ENCODE measurements around the gene NRXN3.
"Not testable (repeated sequence)": the region's sequence is repeated elsewhere in the genome, so short reads cannot be mapped to it uniquely, and the experiment has no call there.

NRXN3 gene

DNA sequence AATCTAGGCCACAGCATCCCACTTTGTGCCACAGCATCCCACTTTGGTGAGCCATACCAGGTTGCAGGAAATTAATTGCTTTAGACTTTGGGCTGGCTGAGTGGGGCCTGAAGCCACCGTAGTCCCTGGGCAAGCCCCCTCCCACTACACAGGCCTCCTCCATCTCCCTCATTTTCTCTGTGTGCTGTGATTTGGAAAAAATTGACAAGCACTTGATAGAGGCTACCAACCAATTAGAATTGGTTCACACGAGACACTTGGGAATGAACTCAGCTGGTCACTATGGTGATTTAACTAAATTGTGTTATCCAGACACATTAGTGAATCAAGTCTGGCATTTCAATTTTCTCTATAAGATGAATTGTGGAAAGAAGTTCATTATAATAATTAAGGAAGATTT, 1560.0 kb downstream of the NRXN3 start:
- no peak for DNase-seq

DNA sequence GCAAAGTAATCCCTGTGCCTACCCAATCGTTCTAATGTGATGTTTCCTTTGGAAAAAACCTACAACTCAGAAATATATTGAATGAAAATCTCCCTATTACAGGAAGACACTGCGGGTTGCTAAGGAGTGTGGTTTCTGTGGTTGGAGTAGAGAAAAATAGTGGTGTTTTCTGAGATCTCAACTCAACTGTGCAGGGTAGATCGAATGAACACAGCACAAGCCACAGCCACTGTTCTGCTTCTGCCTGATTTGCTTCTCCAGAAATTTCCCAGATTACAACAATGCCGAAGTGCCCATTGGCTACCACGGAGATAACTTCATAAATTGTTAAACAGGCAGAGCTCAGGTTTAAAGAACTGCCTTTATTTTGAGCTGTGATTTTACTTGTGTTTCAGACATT, 1560.8 kb downstream of the NRXN3 start:
- DNase-seq: no peak

DNA sequence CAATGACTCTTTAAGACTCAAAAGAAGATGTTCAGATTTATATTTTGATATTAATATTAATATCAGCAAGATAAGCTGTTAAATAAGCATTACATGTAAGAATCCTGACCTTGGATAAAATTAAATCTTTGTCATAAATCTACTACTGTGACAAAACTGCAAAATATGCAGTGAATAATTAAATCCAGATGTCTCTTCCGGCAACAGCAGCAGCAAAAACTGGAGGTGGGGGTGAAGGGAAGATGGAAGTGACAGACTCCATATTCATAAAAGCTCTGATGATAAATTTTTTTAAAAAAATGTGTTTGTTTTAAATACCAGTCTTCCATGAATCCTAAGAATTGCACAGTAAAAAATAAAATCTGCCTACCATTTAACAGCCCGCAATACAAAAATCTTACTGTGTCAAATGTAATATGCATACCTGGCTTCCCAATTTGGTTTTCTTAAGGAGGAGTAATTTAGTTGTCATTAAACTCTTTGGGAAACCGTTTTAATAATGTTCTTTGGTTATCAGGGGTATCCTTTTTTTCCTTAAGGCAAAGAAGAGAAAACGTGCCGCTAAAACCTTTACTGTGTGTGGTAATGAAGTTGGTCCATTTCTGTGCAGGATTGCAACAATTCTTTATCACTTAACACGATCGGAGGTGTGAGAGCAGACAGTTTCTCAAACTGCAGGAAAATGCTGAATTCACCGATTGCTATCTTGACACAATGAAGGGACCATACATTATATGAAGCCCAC, 1562.9 kb downstream of the NRXN3 start:
- no peak for DNase-seq

DNA sequence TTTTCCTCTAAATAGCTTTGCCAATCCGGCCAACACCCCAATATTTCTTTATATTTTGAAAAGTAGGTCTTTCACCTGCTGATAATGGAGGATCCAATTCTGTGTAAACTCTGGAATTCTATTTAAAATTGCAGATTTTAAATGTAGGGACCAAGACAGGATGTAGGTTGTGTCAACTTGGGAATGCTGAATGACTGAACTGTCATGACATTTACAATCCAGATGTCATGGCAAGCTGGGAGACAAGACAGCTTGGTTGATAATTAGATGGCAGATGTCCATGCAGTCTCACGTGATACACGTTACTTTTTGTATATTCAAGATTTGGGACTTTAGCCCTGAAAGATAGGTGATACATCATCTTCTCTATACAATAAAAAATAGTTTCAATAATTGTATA, 1564.0 kb downstream of the NRXN3 start:
- no peak for DNase-seq

DNA sequence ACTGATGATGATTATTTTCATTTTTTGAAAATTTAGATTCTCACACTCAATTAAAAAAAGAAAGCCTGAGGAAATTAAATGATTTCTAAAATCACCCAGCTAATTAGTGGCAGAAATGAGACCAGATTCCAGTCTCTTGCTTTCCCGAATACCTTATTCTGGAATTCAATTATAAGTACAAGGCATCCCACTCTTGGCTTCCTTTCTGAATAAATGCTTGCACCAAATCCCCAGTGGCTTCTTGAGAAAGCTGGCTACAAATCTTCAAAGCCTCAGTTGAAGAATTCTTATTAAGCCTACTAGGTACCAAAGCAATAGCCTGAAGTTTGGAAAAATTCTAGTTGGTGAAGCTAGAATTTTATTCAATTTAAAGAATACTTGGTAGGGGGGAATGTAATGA, 1564.5 kb downstream of the NRXN3 start:
- DNase-seq: no peak

DNA sequence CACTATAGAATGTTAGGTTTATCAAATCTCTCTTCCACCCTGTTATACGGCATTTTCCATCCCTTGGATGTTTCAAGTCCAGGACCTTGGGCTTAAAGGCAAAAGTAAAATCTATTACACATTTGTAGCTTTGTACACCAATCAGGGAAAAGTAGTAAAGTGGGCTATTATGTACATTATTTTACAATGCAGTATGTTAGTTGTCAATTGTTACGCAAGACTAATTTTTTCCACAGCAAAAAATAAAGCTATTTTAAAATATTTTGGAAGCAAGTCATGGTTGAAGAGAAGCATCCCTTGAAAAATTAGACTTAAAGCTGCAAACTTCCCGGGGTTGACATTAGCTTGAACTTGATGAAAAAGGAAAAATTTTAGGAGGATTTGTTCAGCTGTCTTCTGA, 1564.9 kb downstream of the NRXN3 start:
- DNase-seq: no peak

DNA sequence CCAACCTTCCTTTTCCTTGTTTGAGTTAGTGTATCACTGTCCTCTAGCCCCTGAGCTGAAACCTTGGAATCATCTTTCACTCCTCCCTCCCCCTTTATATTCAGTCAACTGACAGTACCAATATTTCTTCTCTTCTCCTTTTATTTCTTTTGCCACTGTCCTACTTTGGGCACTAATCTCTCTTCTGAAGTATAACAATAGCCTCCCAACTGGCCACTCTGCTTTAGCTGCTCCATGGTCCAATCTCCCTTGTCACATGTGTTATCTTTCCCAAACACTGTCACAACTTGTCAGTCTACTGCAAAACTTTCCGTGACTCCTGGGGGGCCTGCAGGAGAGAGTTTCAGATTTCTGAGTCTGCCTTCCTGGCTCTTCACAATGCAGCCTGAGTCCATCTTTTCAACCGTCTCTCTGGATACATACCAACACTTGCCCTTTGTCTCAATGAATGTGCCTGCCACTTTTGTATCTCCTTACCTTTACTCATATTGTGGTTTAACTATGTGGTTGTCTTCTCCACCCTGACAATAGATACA, 1570.0 kb downstream of the NRXN3 start:
- no peak for DNase-seq

DNA sequence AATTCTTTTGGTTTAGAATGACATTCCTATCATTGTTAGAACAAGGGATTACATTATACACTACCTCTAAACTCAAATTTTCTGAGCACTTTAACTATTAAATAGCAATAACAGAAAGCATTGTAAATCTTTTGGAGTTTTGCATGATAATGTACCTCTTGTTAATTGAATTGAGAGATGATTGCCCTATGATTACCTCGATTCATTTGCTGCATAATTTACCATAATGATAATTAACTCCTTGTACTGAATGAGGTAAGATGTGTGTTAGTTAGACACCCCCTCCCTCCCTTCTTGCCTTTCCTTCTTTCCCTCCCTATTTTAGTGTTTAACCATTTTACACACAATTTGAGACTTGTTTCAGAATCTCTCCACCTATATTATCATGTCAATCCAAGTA, 1572.0 kb downstream of the NRXN3 start:
- DNase-seq: no peak

DNA sequence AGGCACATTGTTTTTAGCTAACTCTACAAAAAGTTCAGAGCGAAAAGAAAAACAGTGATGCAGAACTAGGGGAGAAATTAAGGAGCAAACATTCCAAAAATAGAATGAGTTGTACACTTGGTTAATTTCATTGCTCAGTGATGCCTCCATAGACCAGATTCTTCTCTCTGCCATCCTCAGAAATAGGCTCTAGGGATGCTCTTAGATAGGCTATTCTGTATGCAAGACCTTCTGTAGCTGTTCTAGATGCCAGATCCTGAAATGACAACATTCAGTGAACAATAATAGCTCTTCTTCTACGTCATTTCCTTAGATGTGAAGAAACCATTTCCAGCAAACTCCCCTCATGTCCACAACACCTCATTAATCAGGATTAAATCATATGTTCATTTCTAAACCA, 1574.9 kb downstream of the NRXN3 start:
- DNase-seq: no peak

DNA sequence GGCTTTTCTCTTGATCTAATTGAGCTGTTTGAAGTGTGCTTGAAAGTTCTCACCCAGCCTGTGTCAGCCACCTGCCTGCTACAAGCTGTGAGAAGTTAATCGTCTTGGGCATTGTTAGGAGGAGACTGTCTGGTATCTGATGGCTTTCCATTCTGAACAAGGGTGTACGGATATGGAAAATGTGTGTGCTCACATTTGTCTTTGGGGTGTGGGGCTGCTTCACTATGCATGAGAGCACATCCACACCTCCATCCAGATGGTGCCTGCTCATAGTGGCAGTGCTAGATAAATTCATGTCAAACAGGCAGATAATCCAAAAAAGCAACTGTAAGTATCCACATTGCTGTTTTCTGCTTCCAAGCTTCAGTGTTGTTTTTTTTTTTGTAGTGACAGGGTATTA, 1578.9 kb downstream of the NRXN3 start:
- DNase-seq: no peak

DNA sequence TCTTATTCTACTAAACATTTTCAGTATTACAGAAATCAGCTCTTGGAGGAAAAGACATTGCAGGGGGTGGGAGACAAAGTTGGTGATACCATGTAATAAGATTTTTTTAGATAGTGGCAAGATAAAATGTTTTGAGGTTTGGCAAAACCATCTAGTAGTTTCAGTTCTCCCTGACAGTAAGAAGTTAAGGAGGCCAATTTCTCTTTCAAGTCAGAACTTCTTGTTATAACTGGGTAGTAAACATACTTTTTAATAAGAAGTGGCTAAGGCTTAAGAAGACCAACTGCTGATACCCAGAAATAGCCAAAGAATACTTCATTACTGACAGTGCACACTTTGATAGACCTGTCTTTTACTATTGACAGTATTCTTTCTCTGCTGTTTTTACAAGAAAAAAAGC, 1588.8 kb downstream of the NRXN3 start:
- DNase-seq: no peak

DNA sequence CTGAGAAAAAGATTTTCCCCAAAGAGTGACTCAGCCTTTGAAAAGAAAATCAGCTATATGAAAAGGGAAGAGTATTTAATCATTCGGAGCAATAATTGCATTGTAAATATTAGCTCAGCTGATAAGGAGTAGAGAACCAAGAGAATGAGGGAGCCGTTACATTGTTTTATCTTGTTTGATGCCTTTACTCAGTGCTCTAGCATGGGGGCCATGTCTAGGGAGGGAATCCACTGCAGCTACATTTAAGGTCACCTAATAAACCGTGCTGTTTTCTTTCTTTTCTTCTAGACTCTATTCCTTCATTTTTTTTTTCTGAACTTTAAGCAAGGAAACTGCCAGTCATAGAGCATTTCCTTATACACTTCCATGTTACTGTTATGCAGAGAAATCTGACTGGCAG, 1594.2 kb downstream of the NRXN3 start:
- DNase-seq: no peak

DNA sequence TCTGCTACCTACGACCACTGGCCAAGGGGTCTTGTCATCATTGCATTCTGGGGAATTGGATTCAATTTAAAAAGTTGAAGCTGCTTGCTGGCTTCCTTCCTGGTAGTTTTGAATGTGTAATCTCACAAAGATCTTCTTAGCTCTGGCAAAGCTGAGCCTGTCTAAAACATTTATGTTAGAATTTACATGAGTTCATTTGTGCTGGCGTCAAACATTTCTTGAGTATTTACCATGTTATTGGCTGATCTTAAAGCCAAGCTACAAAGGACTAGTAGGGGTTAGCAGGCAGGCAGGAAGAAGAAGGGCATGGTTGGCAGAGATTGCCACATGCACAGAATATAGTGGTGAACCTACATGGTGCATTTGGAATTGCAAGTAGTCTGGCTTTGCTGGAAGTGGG, 1596.3 kb downstream of the NRXN3 start:
- no peak for DNase-seq

DNA sequence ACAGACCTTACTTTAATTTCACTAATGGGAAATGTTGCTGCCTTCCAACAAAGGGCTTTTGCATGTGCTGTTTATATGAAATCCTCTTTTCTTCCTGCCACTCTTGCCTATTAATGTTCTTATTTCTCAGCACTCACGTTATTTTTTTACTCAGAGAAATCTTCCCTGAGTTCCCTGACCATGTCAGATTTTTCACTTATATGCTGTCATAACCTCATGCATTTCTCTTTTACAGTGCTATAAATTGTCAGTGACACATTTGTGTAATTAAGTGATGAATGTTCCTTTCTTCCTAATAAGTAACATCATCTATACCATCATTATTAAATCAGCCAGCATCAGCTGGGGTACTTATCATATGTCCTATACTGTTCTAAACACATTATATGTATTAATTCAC, 1597.1 kb downstream of the NRXN3 start:
- no peak for DNase-seq

DNA sequence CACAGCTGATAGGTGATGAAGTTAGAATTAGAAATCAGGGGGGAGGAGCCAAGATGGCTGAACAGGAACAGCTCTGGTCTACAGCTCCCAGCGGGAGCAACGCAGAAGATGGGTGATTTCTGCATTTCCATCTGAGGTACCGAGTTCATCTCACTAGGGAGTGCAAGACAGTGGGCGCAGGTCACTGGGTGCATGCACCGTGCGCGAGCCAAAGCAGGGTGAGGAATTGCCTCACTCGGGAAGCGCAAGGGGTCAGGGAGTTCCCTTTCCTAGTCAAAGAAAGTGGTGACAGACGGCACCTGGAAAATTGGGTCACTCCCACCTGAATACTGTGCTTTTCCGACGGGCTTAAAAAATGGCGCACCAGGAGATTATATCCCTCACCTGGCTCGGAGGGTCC, 1597.5 kb downstream of the NRXN3 start:
- not testable (repeated sequence) for DNase-seq

DNA sequence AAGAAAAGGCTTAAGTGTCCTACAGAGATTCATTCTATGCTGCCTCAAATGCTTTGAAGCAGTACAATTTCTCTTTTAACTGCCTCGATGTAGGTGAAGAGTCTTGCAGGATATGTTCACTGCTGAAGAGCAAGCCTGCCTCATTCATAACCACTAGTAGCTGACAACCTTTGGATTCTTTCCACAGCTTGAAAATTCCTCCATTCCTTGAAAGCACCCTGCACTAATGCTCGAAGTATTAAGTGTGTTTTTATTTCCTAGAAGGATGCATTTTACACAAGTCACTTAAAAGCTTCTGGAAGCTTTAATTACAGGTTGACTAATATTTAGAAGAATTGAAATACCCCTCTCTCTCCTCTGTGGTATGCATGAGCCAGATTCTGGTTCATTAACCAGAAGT, 1611.7 kb downstream of the NRXN3 start:
- no peak for DNase-seq

DNA sequence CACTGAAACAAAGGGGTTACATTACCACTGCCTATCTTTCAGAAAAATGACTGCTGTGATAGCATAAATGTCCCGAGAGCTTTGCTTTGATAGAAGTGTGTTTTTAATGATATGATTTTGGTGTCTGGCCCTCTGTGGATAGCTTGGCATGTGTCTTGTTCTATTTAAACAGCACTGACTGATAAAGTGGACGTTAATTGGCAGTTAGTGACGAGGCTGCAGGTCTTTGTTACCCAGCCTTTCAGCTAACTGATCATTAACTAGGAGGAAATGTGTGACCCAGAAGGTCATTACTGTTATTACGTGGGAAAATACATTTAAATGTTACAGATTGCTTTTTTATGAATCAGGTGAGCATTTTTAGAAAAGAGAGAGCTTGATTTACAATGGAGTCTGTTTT, 1612.9 kb downstream of the NRXN3 start:
- no peak for DNase-seq

DNA sequence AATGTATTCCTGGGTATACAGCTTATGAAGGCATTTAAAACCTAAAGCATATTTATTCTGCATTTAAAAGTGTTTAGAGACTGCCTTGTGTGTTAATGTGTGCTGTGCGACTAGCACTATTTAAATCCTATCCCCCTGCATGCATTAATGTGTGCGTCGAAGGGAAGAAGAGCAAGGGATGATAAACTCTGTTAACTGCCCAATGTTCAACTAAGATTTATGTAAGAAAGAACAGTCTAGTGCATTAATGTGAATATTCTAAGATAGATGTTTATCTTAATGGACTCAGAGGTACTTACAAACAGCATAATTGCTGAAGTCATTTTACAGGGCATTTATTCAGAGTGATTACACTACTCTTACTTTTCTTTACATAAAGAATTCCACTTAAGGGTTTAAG, 1616.3 kb downstream of the NRXN3 start:
- no peak for DNase-seq

DNA sequence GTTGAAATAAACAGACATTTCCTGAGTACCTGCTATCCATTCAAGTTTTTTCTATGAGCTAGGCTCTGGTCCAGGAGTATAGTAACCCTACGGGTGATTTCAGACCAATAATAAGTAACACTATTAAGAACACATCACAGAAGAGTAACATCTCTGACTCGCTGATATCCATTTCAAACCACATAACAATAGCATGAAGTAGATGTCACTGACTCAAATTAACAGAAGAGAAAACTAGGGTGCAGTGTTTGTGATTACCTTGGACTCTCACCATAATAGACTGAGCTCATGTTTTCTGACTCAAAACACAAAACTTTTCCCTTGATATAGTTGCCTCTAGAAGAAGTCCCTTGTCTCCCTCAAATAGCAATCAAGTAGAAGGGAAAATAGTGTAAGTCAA, 1618.2 kb downstream of the NRXN3 start:
- no peak for DNase-seq

DNA sequence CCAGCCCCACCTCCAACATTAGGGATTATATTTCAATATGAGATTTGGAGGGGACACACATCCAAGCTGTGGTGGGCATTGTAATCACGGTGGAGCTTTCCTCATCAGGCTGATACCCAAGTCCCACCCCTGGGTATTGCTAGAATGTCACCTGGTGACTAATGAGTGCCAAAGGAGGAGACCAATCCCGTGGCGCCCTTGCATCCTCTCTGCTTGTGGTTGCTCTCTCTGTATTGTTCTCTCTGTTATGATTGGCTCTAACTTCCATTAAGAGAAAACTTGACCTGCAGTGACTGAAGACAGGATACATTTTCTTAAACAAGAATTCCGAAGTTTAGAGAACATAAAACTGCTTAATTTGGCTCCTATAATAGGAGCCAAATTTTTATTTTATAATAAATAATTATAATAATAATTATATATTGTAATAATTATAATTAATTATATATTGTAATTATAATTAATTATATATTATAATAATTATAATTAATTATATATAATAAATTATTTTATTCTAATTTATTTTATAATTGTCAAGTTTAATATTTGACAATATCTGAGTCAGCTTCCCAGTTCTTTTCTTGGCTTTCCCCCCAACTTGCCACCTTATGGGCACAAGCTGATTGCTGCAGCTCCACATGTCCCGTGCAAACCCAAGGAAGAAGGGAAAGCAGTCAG, 1621.0 kb downstream of the NRXN3 start:
- DNase-seq: no peak

DNA sequence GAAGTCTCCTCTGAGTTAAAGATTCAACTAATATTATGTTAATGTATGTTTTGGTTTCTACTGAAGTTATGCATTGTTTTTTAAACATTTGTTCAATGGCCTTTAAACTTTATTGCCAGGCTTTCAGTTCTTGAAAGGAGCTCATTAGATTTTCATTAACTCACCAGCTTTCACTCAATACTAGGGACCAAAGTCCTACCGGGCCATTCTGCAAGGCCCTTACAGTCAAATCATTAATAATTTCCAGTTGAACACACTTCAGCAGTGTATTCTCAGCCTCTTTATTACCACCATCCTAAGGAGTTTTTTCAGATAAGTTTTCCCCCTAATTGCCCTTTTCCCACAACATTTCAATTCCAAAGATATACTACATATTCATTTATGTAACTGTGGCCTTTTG, 1631.9 kb downstream of the NRXN3 start:
- no peak for DNase-seq

DNA sequence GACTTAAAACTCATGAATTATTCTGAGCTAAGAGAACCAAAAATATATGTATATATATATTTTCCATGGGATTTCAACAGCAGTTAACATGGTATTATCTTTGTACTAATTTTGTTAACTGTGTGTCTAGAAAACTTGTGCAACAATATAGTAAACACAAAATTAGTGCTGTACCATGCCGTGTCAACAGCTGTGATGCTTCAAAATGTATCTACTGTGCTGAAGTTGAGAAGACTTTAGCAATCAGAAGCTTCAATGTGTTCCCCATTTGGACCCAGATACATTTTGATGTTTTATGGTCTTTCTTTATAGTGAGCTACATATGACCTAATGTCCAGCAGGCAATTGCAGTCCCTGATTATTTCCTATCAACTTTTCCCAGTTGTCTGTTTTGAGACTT, 1635.5 kb downstream of the NRXN3 start:
- no peak for DNase-seq

DNA sequence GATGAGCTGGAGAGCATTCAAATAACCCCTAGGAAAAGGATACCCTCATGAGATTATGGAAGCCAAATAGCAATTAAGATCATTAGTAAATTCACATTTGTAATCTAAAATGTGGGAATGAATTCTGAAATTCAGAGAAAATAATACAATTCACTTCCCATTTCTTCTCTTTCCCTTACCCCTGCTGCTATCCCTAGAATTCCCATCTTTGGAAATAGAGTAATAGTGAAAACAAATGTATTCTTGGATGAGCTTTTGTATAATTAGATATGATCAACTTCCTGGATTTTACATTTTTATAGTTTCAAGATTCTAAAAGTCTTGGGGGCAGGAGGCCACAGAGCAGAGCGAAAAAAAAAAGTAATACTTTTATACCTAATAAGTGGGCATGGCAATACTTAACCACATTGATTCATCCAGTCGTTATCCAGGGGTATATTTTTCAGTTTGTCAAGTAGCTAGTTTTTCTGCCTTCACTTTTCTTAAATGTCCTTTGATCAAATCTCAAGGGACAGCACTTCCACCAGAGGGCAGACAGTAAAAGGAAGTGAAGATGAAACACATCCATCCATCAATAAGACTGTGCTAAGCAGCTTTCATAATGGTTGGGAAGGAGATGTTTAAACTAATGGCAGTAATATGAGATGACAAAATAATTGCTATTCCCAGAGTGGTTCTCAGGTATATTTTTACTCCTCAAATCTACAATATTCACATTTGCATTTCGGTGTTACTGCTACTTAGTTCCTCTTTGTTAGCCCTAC, 1639.9 kb downstream of the NRXN3 start:
- DNase-seq: no peak

Measured in activated CD4-positive, alpha-beta T cell treated with anti-CD3 and anti-CD28 coated beads, Interleukin-2, amount 50 U/mL, for 48 hours (primary cell).